SJCRH30 (cell line): ENCODE results near the gene GPA33. TPM values are rescaled to one million over a fixed set of nuclear protein-coding genes. Genes with fewer than 3 reads are reported as not detected.
A peak's percentile ranks its signal among the peaks of the same experiment; 100 is the strongest.

Experiments
- DNase-seq, 2 experiments: peaks; one replicate each; pipeline ENCODE4 v3.0.0-alpha.2; 2015 to 2020
- H3K27ac ChIP-seq: fragments of 250-450 bp; sonication (Bioruptor Pico); 2 replicates; pipeline ENCODE4 v1.5.1; 2020; ENCODE audit warnings: mild to moderate bottlenecking, moderate library complexity
- H3K27me3 ChIP-seq: fragments of 250-450 bp; sonication (Bioruptor Pico); 2 replicates; pipeline ENCODE4 v1.5.1; 2020; ENCODE audit warnings: mild to moderate bottlenecking, moderate library complexity
- H3K36me3 ChIP-seq: fragments of 250-450 bp; sonication (Bioruptor Pico); 2 replicates; pipeline ENCODE4 v1.5.1; 2020; ENCODE audit warnings: mild to moderate bottlenecking, moderate library complexity
- H3K4me1 ChIP-seq: fragments of 250-450 bp; sonication (Bioruptor Pico); 2 replicates; pipeline ENCODE4 v1.5.1; 2020; ENCODE audit warnings: mild to moderate bottlenecking, moderate library complexity
- H3K4me3 ChIP-seq: fragments of 250-450 bp; sonication (Bioruptor Pico); 2 replicates; pipeline ENCODE4 v1.5.1; 2020; ENCODE audit warnings: mild to moderate bottlenecking, moderate library complexity
- H3K9me3 ChIP-seq: fragments of 250-450 bp; sonication (Bioruptor Pico); replicated peaks from 2 replicates; pipeline ENCODE4 v1.5.1; 2020; ENCODE audit warnings: mild to moderate bottlenecking, moderate library complexity
- total RNA-seq: library from RNA; depleted of rRNA; stranded (reverse); fragments of >200 nt; shearing (Covaris generic); gene quantifications from 2 replicates; pipeline ENCODE4 v1.2.3, GENCODE V29; 2014; rRNA removed

Gene GPA33, protein sequence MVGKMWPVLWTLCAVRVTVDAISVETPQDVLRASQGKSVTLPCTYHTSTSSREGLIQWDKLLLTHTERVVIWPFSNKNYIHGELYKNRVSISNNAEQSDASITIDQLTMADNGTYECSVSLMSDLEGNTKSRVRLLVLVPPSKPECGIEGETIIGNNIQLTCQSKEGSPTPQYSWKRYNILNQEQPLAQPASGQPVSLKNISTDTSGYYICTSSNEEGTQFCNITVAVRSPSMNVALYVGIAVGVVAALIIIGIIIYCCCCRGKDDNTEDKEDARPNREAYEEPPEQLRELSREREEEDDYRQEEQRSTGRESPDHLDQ
- 0.14 and 0.23 TPM in 2 replicates for total RNA-seq

DNA sequence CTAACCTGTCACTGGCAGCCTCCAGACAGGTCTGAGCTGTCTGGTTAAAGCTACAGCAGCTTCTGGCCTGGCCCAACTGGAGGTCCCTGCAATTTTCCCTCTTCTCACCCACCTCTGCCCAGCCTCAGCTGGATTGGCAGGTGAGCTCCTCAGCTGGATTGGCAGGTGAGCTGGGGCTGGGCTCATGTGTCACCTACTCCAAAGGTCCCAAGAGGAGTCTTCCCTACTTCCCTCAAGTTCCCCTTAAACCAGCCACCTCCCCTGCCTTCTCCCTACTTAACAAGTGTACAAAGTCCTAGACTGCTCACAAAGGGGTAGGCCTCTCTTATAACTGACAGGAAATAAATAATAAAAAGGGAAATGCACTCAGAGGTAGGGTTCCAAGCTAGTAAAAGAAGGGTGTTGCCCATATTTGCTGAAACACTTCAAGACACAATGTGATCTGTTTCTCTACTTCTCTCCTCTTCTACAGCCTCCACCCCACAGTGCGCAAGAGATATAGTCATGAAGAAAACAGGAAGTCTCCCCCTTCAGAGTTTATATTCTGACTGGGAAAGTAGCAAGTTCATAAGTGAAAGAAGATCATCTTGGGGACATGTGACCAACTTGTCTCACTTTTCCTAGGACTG lies at the start of gene GPA33:
GPA33 (minus strand) TSS at position 64 of the 629 bp plus-strand sequence. CDS start 90 bp downstream, outside the sequence.
- Histone ChIP-seq H3K9me3 (no peaks in the 10 kb centered on the region), H3K27ac (no peak within 1 kb of the TSS), H3K4me3 (no peak within 1 kb of the TSS), H3K27me3 (no peaks in the 10 kb centered on the region), H3K36me3 (no peaks in the 10 kb centered on the region), H3K4me1 (peaks cover 20% of the 10 kb centered on the region)
- DNase-seq, result no peak

DNA sequence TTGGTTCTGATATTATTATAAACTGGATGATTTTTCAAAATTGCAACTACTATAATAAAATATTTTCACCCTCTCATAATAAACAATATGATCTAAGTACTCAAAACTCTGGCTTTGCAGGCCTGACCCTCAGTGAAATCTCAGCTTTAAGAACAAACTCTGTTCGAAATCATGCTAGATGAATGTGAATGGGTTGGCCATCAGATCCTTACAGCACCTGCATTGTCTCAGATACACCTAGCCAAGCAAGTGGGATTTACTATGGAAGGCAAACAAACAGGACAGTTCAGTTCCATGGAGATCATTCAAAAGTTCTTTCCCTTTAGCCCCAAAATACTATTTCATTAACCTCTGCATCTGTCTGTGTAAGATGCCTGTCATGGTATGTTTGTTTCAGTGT lies 48.5 kb upstream of the GPA33 start:
- H3K4me1 ChIP-seq, result peaks cover 23% of the 10 kb centered on the region
- H3K9me3 ChIP-seq, result no peaks in the 10 kb centered on the region
- H3K27me3 ChIP-seq, result no peaks in the 10 kb centered on the region
- H3K36me3 ChIP-seq, result no peaks in the 10 kb centered on the region
- no peak overlapping the region for H3K27ac ChIP-seq
- no peak overlapping the region for H3K4me3 ChIP-seq
- no peak for DNase-seq

DNA sequence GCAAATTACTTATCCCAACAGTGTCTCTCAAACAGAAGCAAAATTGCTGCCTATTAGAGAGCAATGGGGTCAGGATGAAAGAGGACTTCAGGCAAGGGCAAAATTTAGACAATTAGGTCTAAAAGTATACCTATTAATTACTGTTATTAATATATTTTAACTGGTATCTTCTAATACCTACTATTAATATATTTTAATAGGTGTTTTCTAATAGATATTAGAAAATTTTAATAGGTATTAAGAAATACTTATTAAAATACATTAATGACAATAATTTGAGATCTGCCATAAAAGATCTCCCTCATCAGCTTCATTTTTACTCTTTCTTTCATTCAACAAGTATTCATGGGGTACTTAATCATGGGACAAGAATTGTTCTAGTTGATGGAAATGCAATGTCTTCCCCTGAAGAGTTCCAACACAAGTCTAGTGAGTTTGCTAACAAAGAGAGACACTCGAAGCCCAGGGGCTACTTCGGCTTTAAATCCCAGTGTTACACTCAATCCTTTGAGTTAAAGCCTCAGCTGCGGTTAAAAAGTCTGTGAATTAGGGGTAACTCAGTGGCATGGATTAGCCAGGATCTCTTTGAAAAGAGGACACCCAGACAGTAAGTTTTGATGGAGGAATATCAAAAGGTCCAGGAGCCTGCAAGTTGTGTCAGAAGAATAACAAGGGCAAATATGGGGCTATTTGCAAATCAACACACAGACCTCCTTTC lies 47.8 kb upstream of the GPA33 start:
- Histone ChIP-seq H3K36me3 (no peaks in the 10 kb centered on the region), H3K27me3 (no peaks in the 10 kb centered on the region), H3K9me3 (no peaks in the 10 kb centered on the region), H3K4me1 (peaks cover 23% of the 10 kb centered on the region), H3K4me3 (no peak overlapping the region), H3K27ac (no peak overlapping the region)
- DNase-seq, result peak in 1 of 2 experiments; percentile 11

DNA sequence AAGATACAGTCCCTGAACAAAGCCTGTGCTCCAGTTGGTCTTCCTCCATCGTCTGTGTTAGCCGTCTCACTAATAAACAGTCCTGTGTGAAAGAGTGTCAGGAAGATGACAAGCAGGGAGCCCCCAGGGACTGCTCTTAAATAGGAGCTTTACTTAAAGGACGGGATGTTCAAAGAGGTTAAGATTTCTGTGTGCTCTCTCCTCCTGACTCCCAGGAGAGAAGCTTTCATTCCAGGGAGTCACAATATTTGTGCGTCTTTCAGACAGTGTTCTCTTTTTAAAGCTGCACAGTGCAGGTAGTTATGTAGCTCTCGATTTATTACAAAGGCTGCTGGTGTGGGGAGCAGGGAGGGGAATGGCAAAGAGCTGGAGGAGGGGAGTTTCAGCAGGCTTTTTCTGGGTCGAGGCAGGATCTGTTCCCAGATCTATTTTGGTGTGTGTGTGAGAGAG lies 47.2 kb upstream of the GPA33 start:
- H3K4me1 ChIP-seq, result peaks cover 23% of the 10 kb centered on the region
- peak overlapping the region; percentile 68; the same call in 1 of the 2 replicates for H3K27ac ChIP-seq
- no peaks in the 10 kb centered on the region for H3K9me3 ChIP-seq
- no peak overlapping the region for H3K4me3 ChIP-seq
- no peak for DNase-seq
- H3K36me3 ChIP-seq, result no peaks in the 10 kb centered on the region
- H3K27me3 ChIP-seq, result no peaks in the 10 kb centered on the region

DNA sequence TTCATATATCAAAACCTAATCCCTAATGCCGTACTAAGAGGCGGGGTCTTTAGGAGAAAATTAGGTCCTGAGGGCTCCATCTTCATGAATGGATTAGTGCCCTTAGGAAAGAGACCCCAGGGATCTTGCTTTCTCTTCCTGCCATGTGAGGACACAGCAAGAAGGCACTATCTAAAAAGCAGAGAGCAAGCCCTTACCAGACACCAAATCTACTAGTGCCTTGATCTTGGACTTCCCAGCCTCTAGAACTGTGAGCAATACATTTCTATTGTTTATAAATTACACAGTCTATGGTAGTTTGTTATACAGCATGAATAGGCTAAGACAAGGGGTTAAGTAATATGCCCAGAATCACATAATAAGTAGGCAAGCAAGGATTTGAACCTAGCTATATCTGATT lies 46.6 kb upstream of the GPA33 start:
- H3K36me3 ChIP-seq, result no peaks in the 10 kb centered on the region
- no peak for DNase-seq
- H3K27me3 ChIP-seq, result no peaks in the 10 kb centered on the region
- H3K9me3 ChIP-seq, result no peaks in the 10 kb centered on the region
- H3K27ac ChIP-seq, result peak overlapping the region; percentile 68
- no peak overlapping the region for H3K4me3 ChIP-seq
- peaks cover 23% of the 10 kb centered on the region for H3K4me1 ChIP-seq

DNA sequence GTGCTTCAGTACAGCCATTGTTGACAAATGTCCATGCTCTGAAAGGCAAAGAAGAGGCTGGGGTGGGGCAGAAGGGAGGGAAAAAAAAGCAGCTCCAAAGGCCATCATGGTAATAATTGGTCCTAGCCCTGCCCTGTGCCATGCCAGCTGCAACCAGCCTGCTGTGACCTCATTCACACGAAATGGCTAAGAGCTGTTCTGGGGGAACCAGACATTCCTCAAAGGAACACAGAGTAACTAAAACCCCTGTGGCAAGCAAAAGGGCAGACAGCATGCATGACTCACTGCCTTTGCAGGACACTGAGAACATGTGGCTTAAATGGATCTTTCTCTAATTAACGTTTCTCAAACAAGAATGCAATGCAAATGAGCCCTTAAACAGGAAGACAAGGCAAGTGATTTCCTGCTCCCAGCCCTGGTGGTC lies 46.0 kb upstream of the GPA33 start:
- DNase-seq, result peak; percentile 75 to 76
- peak overlapping the region; percentile 68 for H3K27ac ChIP-seq
- H3K4me3 ChIP-seq, result no peak overlapping the region
- no peaks in the 10 kb centered on the region for H3K9me3 ChIP-seq
- no peaks in the 10 kb centered on the region for H3K36me3 ChIP-seq
- no peaks in the 10 kb centered on the region for H3K27me3 ChIP-seq
- H3K4me1 ChIP-seq, result peaks cover 23% of the 10 kb centered on the region

DNA sequence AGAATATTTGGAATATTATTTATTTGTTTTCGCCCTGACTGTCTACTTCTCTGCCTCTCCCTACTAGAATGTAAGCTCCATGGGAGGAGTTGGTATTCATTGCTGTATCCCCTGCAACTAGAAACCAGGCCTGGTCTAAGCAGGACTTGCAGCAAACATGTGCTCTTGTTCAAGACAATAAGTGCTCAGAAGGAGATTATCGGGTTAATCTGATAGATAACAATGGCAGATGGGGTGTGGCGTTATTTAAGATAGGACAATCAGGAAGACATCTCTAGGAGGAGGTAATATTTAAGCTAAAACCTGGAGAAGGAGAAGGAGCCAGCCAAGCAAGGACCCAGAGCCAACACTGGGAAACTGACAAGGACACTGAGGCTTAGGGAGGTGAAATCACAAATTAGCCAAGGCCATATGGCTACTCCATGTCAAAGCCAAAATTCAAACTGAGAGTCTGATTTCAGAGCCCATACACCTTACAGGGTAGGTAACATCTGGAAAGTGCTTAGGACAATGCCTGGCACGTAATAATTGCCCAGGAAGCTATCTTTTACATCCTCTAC lies 45.2 kb upstream of the GPA33 start:
- no peaks in the 10 kb centered on the region for H3K27me3 ChIP-seq
- H3K4me3 ChIP-seq, result no peak overlapping the region
- no peaks in the 10 kb centered on the region for H3K9me3 ChIP-seq
- no peak for DNase-seq
- peaks cover 23% of the 10 kb centered on the region for H3K4me1 ChIP-seq
- H3K27ac ChIP-seq, result peak overlapping the region; percentile 68
- no peaks in the 10 kb centered on the region for H3K36me3 ChIP-seq

DNA sequence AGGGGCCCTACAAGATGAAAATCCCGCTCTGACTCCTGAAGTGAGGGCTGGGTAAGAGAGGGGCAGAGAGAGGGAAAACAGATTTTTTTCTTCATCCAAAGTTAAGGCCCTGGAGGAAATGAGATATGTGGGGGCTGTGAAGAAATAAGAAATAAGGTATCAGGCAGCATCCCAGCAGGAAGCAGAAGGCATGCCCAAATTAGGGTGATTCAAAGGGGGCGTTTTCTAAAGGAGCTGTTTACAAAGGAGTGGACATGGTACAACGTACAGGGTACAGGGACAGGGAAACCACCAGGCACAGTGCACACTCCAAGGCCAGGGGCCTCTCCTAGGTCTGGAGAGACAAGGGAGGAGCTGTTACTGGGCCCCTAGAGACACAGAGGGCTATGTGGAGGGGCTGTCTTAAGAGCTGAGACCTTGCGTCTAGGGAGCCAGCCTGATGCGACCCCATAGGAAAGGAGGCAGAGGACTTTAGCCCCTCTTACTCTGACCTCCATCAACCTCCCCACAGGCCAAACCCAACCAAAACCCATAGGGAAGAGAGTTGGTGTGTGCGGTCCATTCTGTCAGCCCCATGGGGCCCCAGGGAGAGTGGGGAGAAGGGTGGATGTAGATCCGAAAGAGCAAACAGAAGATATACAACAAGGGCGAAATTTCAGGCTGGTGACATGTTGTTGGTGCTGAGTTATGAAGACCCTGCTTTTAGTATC lies 42.3 kb upstream of the GPA33 start:
- Histone ChIP-seq H3K36me3 (no peaks in the 10 kb centered on the region), H3K4me1 (peaks cover 22% of the 10 kb centered on the region), H3K27ac (no peak overlapping the region), H3K27me3 (no peaks in the 10 kb centered on the region), H3K4me3 (no peak overlapping the region), H3K9me3 (no peaks in the 10 kb centered on the region)
- DNase-seq, result no peak

DNA sequence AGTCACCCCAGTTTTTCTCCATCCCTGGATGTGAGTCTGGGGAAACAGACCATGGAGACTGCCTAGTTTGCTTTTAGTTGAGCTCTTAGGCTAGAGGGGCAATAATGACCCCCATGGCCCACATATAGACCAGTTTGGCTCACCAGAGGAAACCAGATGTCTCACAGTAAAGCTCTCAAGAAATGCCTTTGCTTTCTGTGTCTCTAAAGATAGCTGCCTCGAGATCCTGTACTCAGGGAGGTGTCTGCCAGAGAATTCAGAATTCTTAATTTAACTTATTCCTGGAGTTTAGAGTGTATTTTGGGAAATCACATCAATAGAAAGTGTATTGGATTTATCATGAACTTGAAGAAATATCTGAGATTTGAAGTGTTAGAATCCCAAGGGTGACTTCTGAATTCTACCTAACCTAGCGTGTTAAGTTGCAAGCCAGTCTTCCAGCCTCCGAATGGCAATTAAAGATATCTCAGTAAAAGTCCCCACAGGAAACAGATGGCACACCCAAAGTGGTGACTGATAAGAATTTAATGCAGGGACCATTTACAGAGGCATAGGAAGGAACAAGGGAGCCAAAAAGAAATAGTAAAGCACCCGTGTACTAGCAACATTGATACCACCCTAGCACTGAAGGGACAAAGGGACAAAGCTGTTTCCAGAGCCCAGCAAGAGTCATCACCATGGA lies 40.8 kb upstream of the GPA33 start:
- no peak overlapping the region for H3K4me3 ChIP-seq
- H3K36me3 ChIP-seq, result no peaks in the 10 kb centered on the region; the same call in 1 of the 2 replicates
- H3K9me3 ChIP-seq, result no peaks in the 10 kb centered on the region
- peaks cover 9% of the 10 kb centered on the region for H3K4me1 ChIP-seq
- H3K27me3 ChIP-seq, result no peaks in the 10 kb centered on the region
- no peak for DNase-seq
- H3K27ac ChIP-seq, result no peak overlapping the region

DNA sequence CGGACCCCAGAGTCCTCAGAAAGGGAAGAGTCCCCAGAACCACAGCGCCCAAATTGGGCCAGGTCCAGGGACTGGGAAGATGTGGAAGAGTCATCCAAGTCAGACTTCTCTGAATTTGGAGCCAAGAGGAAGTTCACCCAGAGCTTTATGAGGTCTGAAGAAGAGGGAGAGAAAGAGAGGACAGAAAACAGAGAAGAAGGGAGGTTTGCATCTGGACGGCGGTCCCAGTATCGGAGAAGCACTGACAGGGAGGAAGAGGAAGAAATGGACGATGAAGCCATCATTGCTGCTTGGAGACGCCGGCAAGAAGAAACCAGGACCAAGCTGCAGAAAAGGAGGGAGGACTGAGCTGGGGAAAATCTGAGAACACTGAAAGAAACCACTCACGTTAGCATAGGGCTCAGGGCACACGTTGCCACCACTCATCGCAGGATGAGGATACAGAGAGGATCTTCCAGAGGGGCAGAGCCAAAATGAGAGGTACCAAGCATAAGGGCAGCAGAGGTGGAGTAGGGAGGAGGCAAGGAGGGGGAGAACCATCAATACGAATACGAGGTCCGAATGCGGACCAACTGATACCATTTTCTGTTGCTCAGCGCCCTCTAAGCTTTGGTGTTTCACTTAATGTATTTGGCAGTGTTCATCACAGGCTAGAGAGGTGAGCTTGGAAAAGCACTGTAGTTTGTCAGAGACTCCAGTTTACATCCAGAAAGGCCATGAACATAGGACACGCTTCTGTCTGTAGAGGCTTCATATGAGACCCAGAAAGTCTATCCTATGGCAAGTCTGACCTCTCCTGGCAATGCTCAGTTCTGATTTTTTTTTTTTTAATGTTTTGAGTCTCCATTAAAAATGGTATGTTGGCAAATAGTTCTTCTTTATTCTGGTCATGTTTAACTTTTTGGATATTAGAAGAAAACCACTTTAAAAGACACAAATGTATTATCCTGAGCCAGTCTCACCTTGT lies 38.4 kb upstream of the GPA33 start:
- Histone ChIP-seq H3K4me3 (no peak overlapping the region), H3K27me3 (no peaks in the 10 kb centered on the region), H3K36me3 (peaks cover 6% of the 10 kb centered on the region; the same call in 1 of the 2 replicates), H3K27ac (no peak overlapping the region), H3K4me1 (no peaks in the 10 kb centered on the region), H3K9me3 (no peaks in the 10 kb centered on the region)
- no peak for DNase-seq

DNA sequence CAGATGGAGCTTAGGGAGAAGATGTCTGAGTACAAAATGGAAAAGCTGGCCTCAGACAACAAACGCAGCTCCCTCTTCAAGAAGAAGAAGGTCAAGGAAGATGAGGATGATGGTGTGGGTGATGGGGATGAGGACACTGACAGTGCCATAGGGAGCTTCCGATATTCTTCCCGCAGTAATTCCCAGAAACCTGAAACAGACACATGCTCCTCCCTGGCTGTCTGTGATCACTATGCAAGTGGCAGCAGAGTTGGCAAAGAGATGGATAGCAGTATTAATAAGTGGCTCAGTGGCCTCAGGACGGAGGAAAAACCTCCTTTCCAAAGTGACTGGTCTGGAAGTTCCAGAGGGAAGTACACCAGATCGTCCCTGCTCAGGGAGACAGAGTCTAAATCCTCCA lies 37.5 kb upstream of the GPA33 start:
- Histone ChIP-seq H3K36me3 (peaks cover 6% of the 10 kb centered on the region; the same call in 1 of the 2 replicates), H3K9me3 (no peaks in the 10 kb centered on the region), H3K4me3 (no peak overlapping the region), H3K27ac (no peak overlapping the region), H3K27me3 (no peaks in the 10 kb centered on the region), H3K4me1 (no peaks in the 10 kb centered on the region)
- no peak for DNase-seq

DNA sequence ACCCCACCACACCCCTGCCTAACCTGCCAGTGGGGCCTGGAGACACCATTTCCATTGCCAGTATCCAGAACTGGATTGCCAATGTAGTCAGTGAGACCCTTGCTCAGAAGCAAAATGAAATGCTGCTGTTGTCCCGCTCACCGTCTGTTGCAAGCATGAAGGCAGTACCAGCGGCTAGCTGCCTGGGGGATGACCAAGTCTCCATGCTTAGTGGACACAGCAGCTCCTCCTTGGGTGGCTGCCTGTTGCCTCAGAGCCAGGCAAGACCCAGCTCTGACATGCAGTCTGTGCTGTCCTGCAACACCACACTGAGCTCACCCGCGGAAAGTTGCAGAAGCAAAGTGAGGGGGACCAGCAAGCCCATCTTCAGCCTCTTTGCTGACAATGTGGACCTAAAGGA lies 37.1 kb upstream of the GPA33 start:
- no peak overlapping the region for H3K4me3 ChIP-seq
- H3K9me3 ChIP-seq, result no peaks in the 10 kb centered on the region
- no peak for DNase-seq
- no peaks in the 10 kb centered on the region for H3K27me3 ChIP-seq
- no peak overlapping the region for H3K27ac ChIP-seq
- peaks cover 6% of the 10 kb centered on the region; the same call in 1 of the 2 replicates for H3K36me3 ChIP-seq
- H3K4me1 ChIP-seq, result no peaks in the 10 kb centered on the region

DNA sequence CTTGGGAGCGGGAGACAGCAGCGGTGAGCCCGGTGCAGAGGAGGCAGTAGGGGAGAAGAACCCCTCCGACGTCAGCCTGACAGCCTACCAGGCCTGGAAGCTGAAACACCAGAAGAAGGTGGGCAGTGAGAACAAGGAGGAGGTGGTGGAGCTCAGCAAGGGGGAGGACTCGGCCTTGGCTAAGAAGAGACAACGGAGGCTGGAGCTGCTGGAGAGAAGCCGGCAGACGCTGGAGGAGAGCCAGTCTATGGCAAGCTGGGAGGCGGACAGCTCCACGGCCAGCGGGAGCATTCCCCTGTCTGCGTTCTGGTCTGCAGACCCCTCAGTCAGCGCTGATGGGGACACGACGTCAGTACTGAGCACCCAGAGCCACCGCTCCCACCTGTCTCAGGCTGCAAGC lies 36.6 kb upstream of the GPA33 start:
- H3K27ac ChIP-seq, result no peak overlapping the region
- H3K36me3 ChIP-seq, result peaks cover 6% of the 10 kb centered on the region; the same call in 1 of the 2 replicates
- H3K27me3 ChIP-seq, result no peaks in the 10 kb centered on the region
- no peak for DNase-seq
- no peaks in the 10 kb centered on the region for H3K4me1 ChIP-seq
- H3K9me3 ChIP-seq, result no peaks in the 10 kb centered on the region
- H3K4me3 ChIP-seq, result no peak overlapping the region
